CD4-positive, alpha-beta T cell treated with Interferon gamma for 1 hour (primary cell): ENCODE results near the gene PDE8B.
"Not testable (repeated sequence)": the region's sequence is repeated elsewhere in the genome, so short reads cannot be mapped to it uniquely, and the experiment has no call there.

Experiments
- DNase-seq: peaks from one replicate; pipeline ENCODE4 v3.0.0-alpha.2; 2020

Gene PDE8B

GRCh38 chr5:77461287-77461686, 250.8 kb downstream of the PDE8B start:
- no peak for DNase-seq

DNA sequence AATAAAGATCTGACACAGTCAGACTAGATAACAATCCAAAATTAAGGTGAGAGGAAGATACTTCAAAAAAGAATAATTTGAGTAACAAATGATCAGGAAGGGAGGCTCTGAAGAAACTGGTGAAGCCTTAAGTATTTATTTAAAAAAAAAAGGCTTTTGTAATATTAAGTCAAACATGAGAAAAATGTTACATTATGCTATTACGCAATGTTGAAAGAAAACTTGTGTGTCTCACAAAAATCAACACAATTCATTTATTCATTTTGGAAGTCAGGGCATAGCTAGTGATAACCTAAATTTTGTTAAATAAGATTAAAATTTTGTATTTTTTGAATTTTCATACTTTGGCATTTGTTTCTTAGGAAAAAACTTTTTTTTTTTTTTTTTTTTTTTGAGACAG, 253.4 kb downstream of the PDE8B start:
- no peak for DNase-seq

DNA sequence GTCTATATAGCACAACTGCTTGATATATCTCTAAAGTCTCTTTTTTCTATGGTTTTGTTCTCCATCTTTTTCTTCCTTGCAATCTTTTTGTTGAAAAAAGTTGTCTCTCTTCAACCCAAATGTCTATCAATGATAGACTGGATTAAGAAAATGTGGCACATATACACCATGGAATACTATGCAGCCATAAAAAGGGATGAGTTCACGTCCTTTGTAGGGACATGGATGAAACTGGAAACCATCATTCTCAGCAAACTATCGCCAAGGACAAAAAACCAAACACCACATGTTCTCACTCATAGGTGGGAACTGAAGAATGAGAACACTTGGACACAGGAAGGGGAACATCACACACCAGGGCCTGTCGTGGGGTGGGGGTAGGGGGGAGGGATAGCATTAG, 258.4 kb downstream of the PDE8B start:
- DNase-seq, result not testable (repeated sequence)

DNA sequence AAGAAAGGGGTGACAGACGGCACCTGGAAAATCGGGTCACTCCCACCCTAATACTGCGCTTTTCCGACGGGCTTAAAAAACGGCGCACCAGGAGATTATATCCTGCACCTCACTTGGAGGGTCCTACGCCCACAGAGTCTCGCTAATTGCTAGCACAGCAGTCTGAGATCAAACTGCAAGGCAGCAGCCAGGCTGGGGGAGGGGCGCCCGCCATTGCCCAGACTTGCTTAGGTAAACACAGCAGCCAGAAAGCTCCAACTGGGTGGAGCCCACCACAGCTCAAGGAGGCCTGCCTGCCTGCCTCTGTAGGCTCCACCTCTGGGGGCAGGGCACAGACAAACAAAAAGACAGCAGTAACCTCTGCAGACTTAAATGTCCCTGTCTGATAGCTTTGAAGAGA, 264.6 kb downstream of the PDE8B start:
- DNase-seq, result not testable (repeated sequence)
